Stimulated activated CD4-positive, alpha-beta T cell treated with anti-CD3 and anti-CD28 coated beads, Interleukin-12 subunit alpha, Interleukin-12 subunit beta, amount 100 ng/mL, for 4 hours (primary cell): ENCODE data around the gene SLC13A2.

Source experiments
- DNase-seq: peaks from one replicate; pipeline ENCODE4 v3.0.0-alpha.2; 2020

Gene SLC13A2

GRCh38 chr17:28494445-28495188, 21.2 kb downstream of the SLC13A2 start:
- DNase-seq: peak; percentile 80

- no peak for DNase-seq
These were observed 22.2 kb downstream of the SLC13A2 start for GRCh38 chr17:28495635-28496034.

GRCh38 chr17:28497931-28498330, 24.5 kb downstream of the SLC13A2 start:
- DNase-seq: no peak

DNA sequence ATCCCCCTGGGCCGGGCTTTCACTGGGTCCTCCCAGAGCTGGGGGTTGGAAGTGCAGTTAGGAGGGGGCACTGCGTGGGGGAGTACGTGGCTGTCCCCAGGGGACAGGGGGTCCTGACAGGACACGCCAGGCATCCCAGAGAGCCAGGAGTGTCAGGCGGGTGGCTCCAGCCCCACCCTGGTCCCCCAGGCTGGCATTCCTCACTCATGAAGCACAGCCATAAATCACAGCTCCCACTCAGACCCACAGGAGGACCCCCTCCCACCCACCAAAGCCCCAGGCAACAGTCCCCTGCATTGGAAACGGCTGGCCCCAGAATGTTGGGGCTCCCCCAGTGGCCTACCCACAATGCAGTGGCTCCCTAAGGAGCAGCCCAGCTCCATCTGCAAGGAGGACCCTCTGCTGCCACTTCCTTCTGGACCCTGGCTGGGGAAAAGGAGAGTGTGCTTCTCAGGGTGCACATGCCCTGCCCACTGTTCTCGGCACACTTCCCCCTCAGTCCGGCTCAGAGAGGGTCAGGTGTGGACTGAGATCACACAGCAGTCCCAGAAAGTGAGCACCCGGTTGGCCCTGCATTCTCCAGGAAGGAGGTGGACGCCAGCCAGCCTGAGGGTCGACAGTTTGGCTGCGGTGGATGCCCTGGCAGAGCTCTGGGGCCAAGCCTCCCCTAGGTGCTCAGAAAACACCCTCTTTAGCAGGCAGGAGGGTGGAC, 25.4 kb downstream of the SLC13A2 start:
- no peak for DNase-seq

DNA sequence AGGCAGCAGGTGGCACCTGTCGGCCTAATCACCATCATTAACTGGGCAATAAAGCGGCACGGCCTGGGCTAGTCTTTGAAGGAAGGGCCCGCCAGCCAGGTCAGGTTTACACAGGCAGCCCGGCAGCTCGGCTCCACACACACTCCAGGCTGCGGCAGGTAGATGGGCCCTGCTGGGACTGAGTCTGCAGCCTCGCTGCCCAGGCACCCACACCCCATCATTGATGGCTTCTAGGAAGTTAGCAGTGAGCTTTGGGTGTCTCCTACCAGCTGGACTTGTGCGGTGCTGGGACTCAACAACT, 25.9 kb downstream of the SLC13A2 start:
- DNase-seq: no peak

- no peak for DNase-seq
These were observed 26.4 kb downstream of the SLC13A2 start for GRCh38 chr17:28499684-28500357.

DNA sequence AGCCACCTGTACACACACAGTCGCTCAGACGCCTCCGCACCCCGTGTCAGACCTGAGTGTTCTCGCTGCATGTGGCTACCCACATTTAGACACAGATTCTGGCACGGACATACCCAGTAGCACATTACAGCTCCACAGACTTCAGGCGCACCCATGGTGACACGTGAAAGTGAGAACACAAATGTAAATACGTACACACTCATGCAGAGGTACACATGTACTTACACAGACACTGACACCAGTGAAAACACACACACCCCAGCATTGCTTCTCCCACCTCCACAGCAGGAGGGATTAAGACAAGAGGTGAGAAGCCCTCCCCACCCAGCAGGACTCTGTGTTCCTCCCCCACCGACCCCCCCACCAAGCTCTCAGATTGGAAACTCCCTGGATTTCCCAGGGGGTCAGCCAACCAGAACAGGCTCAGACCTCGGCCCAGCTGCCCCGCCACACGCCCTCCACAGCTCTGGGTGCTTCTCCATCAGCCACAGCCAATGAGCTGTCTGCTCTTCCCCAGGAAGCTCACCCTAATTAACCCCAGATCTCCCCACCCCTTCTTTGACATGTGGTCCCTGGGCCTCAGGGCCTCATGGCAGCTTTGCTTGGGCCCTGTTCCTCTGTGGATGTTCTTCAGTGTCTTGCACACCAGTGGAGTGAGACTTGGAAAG, 27.4 kb downstream of the SLC13A2 start:
- DNase-seq: no peak

GRCh38 chr17:28501421-28502284, 28.2 kb downstream of the SLC13A2 start:
- no peak for DNase-seq

- DNase-seq: no peak
These were observed 30.0 kb downstream of the SLC13A2 start for GRCh38 chr17:28503420-28503819.

DNA sequence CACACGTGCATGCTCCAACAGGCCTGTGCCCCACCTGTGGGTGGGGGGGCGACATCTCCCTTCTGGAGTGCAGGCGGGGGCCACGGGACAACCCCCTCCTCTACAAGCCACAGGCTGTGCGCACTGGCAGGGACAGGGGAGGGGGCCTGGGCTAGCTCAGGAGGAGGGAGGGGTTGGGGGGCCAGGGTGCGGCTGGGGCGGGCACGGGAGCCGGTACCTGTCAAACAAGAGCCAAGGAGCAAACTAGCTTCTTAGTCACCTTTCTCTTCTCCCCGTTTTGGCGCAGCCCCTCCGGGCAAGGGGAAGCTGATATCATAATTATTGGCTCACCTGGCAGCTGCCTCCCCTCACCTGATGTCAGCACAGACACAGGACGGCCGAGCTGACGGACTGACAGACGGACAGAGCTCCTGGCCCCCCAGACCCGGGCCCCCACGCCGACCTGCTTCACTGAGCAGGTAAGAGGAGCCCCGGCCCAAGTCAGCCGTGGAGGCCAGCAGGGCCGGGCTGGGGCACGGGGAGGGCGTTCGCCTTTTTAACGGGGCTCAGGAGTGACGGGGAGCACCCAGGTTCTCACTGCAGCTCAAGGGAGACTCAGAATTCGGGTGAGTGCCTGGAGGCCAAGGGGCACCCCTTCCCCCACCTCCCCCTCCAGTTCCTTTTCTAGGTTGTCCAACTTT, 32.7 kb downstream of the SLC13A2 start, which contains the start of gene FOXN1:
FOXN1 (plus strand) TSS at position 363 of the 680 bp plus-strand sequence. CDS start 17,622 bp downstream, outside the sequence.
- DNase-seq: no peak

DNA sequence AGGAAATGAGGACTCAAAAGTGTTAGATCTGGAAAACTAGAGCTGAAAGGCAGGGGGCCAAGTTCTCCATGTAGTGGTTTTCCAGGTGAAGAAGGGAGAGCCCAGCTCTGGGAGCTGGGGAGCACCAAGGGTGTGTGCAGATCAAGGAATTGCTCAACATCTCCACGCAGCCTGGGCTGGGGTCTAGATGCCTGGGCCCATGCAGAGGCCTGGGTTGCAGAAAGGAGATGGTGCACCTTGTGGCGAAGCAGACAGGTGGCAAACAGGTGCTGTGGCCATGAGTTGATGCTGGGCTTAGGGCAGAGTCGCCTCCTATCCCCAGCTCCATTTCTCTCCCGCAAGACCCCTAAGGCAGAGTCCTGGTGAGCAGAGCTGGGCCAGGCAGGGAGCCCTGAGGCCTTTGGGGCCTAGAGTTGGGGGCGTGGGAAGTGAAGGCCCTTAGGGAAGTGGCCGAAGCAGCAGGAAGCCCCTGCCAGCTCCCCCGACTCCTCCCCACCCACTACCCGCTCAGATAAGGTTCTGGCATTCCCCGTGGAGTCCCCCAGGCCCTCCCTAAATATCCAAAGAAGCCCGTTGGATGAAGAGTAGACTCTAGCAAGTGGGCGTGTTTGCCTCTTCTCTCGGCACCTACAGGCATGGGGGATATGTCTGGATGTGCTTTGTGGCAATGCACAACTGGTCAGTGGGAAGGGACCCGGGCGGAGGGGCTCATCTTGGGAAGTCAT, 33.5 kb downstream of the SLC13A2 start:
- no peak for DNase-seq

GRCh38 chr17:28507567-28508203, 34.2 kb downstream of the SLC13A2 start:
- no peak for DNase-seq

GRCh38 chr17:28508211-28508724, 34.8 kb downstream of the SLC13A2 start:
- DNase-seq: no peak

DNA sequence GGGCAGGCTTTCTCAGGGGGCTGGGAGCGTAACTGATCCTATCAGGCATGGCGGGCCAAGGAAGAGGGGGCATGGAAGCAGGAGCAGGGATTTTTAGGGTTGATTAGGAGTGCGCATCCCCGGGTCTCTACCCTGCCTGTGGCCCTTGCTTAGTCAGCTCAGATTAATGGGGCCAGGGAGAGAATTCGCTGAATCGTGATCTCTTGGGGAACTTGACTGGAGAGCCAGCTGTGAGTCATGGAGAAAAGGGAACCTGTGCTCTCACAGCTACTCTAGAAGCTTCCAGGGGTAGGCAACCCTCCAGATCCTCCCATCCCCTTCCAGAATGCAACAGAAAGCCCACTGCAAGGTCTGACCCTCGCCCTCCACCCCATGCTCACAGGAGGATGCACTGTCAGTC, 36.3 kb downstream of the SLC13A2 start:
- no peak for DNase-seq

DNA sequence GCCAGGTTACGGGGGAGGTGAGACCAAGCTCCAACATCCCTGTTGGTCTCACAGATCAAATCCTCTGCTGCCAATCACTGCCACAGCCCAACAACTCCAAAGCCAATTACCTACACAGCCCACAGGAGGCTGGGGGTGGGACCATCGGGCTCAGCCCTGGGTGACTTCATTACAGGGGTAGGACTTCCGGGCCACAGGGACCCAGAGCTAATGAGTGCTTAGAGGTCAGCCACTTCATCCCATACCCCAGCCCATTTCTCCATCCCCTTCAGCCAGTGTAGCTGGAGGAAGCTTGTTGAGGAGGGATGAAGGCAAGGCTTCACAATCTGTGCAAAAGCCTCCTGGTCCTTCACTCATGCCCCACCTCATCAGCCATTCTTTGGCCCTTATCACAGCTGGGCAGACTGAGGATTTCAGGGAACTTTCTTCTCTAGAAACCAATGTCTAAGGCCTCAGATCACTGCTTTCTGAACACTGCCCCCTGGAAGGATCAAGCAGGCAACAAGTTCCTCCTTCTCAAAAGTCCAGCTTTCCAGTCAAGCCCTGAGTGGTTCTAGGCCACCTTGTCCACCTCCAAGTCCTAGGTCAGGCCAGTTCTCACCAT, 38.5 kb downstream of the SLC13A2 start:
- DNase-seq: no peak

- DNase-seq: no peak
These were observed 40.0 kb downstream of the SLC13A2 start for GRCh38 chr17:28513476-28513875.

GRCh38 chr17:28514561-28515002, 41.1 kb downstream of the SLC13A2 start:
- DNase-seq: no peak

DNA sequence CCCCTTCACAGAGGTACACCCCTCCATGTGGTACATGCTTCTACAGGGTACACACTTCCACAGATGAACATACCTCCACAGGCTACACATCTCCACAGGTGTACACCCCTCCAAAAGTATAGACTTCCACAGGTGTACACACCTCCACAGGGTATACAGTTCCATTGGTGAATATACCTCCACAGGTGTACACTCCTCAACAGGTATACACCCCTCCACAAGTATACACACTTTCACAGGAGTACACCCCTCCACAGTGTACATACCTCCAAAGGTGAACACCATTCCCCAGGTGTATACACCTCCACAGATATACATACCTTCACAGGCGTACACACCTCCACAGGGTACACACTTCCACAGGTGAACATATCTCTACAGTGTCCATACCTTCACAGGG, 42.1 kb downstream of the SLC13A2 start:
- no peak for DNase-seq

GRCh38 chr17:28518132-28518531, 44.7 kb downstream of the SLC13A2 start:
- no peak for DNase-seq

DNA sequence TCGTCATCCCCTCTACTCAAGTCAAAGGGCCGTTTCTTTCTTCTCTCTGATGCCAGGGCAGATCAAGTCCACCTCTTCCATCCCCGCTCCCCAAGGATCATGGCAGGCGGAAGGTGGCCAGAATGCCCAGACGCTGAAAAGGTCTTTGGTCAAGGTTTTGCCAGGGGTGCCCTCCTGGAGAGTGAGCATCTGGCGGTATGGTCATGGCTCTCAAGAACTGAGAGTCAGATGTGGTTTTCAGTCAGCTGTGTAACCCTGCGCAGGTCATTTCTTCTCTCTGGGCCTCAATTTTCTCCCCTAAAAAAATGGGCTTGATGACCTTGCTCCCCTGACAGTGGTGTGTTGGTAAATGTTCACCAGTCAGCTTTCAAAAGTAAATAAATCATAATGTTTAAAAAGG, 45.1 kb downstream of the SLC13A2 start:
- DNase-seq: no peak
